ENCODE data around the gene LHPP.

DNA sequence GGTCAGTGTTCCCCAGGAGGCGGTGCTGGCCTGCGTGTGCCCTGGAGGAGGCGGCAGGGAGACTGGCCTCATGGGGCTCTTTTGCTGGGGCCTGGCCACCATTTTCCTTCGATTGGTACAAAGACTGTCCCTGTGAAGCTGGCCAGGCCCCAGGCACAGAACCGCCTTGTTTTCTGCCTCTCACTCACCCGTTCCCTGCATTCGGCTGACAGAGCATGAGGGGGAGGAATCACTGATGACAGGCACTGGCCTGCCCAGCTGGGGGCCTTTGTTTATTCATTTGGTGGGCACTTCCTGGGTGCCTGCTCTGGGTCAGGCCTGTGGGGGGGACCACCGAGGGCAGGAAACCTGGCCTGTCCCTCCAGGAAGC, 143.4 kb downstream of the LHPP start:
- no peak for TF ChIP-seq ETS1 (IDR thresholded peaks at IDR 0.05)
- no peak for TF ChIP-seq CTCF (conservative IDR thresholded peaks at IDR 0.05; ENCODE audit: low read depth in 2 of 2)
- no peak for TF ChIP-seq EZH2phosphoT487 (IDR thresholded peaks at IDR 0.05; ENCODE audit: unreplicated experiment)

Measured in GM23338 (cell line).